NCI-H446 treated with DMSO at 0.1 percent for 48 hours (cell line): ENCODE data around the gene CHD6.

Experiments used
- DNase-seq: peaks from one replicate; lab custom pipeline; 2025; lab: John Stamatoyannopoulos, UW

Gene CHD6

DNA sequence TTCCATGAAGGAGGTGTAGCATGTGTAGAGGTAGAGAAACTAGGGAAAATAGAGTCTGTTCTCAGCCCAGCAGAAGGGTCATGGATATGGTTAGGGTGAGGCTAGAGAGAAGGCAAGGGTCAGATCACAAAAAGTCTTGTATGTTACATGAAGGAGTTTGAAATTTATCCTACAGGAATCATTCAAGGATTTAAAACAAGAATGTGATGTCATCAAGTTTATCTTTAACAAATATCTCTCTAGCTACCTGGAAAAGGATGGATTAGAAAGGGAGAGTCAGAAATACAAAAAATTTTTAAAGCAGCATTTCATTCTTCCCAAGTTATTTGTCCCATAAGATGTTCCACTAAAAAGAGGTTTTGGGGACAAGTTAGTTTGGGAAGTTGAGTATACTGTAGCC is 4.4 kb upstream of the CHD6 start:
- no peak for DNase-seq

DNA sequence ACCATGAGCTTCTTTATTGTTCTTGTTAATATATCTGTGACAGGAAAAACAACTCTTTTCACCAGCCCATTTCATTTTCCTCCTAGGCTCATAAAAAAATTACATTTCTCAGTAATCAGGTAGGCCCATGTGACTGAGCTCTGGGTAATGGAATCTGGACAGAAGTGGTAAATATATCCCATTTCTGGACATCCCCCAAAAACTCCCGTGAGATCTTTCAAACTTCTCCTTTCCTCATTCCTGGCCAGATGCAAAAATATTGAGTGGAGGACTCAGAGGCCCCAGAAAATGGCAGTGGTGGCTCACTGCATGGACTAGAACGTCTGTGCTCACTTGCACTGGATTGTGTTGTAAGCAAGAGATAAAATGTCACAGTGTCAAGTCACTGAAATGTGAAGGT is 3.8 kb upstream of the CHD6 start:
- DNase-seq = no peak

GRCh38 chr20:41621421-41621820 is 3.2 kb upstream of the CHD6 start:
- DNase-seq = no peak

DNA sequence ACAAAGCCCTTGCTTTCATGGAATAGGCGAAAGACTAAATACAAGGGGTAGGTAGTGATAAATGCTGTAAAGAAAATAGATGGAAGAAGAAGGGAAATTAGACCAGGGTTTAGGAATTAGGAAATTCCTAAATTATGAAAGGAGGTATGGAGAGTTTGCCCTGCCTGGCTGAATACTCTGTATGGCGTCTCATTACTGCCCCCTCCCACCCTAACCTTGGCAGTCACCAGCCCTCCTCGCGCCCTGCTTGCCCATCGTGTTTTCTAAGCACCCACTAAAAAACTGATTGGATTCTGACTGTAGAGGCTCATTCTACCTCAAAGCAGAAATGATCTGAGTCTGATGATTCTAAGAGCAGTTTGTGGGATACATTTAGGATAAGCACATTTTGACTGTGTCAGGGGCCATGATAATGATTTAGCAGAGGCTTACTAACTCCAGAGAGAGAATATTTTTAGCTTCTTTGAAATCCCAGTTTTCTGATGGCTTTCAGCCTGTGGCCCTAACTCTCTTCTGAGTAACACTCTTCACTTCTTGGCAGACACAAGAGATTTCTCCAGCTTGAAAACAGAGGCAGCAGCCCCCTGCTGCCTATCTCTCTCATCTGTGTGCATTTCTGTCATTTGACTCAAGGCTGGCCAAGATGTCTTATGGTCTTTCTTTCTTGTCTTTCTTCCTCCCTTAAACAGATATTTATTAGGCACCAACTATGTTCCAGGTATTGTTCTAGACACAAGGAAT is 1.4 kb upstream of the CHD6 start:
- no peak for DNase-seq

- no peak for DNase-seq
These were observed 682 bp upstream of the CHD6 start for GRCh38 chr20:41618807-41619311.

GRCh38 chr20:41617059-41617901 is 897 bp downstream of the CHD6 start:
- no peak for DNase-seq

DNA sequence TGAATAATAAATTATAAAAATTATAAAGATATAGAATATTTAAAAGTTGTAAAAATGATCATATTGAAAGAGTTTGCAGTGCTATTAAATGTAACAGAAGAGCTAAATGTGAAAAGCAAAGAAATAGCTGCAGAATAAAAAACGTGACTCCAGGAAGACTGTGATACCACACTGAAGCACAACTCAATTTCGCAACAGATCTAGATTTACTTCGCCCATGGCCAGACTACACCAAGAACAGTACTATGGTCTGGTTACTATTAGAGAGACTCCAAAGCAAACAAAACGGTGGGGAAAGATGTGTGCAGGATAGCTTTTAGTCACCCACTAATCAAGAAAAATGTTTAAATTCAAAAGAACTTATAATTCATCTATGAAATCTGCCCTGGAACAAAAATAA is 1.9 kb downstream of the CHD6 start:
- no peak for DNase-seq

DNA sequence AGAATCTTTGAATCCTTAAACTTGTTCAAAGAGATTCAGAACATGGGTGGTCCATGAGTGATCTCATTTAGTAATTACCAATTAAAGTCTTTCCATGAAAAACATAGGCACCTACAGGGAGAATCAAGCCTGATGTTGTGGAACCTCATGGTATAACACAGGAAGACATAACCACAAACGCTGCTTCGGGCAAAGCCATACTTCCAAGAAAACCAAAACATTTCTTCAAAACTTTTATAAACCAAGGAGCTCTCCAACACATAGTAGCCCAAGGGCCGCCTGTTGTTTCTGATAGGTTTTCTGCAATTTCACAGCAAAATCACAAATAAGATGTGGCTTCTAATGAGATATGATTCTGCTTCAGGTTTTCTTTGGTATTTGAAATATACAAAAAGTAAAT is 2.5 kb downstream of the CHD6 start:
- no peak for DNase-seq

- no peak for DNase-seq
These were observed 3.1 kb downstream of the CHD6 start for GRCh38 chr20:41615110-41615509.

DNA sequence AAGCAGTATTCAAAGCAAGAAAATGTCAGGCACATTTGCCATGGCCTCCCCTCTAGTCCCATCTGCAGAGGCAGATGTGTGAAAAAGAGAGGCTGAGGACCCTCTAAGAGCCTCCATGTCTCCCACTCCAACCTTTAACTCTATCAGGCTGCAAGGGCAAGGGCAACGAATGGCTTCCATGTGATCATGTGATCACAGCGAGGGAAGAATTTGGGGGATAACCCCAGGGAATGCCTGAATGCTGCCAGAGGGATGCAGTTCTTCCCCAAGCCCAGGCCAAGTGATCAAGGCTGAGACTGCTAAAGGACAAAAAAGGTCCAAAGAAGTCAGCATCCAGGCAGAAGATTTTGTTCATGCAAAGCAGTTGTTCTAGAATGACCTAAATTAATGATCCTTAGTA is 4.9 kb downstream of the CHD6 start:
- no peak for DNase-seq

DNA sequence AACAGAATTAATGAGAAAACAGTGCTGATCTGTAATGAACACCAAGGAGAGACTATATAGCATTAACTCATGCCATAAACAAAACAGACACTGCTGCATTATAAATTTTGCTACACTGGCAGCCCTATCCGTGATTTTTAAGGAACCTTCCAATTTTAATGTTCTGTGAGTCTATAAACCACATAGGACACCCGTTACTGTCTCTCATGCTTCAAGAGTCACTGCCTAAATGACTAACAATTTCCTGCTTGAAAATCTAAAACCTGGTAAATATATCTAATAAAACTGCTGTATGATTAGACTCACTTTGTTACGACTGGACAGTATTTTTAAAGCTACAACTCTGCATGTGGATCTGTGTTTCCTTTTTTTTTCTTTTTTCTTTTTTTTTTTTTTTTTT is 8.7 kb downstream of the CHD6 start:
- no peak for DNase-seq

GRCh38 chr20:41608606-41609005 is 9.6 kb downstream of the CHD6 start:
- no peak for DNase-seq

DNA sequence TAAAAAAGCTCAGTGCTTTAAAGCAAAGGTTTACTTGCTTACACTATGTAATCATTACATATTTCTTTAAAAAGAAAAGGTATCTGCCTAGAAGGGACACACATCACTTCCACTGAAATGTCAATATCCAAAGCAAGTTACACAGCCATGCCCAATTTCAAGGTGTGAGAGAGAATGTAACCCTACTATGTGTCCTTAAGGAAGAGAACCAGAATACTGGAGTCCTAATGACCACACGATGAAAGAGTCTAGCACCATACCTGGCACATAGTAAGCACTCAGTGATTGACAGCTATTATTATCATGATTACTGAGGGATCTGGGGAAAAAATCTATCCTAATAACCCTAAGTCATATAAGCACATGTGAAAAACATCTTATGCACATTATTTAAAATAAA is 10.4 kb downstream of the CHD6 start:
- no peak for DNase-seq

DNA sequence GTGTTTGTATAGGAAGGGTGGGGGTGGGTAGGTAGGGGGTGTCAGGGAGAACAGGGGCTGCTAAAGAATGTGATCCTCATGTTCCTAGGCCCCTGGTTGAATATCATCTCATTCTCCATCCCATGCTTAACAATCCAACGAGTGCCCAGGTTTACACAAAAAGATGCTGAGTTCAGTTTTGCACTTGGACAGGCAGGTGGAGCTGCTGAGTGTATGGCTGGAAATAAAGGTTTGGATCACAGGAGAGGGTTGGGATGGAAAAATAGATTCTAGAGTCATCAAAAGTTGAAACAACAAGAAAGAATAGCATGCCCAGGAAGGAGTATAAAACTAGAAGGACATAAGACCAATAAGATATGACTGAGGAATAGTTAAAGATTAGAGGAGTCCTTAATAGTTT is 14.2 kb downstream of the CHD6 start:
- DNase-seq = no peak

DNA sequence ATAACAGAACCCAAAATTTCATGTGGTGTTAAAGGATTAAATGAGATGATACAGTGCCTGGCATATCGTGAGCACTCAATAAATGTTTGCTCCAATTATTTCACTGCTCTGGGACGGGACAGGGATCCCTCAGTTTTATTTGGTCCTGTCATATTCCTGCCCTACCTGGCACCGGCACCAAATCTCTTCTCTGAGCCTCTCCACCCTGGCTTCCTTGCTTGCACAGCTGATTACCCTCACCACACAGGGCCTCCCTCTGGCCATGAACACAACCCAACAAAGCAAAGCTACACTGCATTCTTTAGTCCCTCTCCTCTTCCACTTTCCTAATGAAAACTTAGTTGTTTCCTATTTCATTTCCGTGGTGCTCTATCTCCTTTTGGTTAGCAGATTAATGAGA is 16.4 kb downstream of the CHD6 start:
- DNase-seq = no peak

DNA sequence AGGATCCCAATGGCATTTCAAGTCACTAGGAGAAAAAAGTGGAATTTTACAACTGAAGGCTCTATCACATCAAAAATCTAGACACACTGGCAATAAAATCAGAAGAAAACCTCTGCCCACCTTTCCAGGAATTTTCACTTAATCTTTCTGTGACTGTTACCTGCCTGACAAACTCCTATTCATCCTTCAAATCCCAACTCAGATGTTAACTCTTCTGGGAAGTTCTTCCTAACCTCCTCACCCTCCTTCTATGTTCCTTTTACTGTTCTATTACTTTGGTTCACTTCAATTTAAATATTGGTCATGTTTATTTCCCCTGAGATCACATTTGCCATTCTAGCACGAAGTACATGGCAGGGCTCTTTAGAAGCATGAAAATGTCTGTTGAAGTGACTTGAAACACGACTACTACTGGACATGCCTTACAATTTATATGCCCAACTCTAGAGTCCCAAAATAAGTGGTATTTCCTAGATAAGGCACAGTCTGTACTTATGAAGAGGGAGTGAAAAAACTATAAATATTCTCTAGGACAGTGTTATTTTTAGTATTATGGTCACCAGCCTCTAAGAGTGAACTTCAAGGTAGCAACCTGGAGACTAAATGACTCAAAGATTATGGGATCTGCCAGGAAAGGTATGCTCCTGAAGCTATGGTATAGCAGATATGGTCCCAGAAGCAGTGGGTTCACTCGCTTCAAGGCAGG is 17.1 kb downstream of the CHD6 start:
- DNase-seq = no peak

- no peak for DNase-seq
These were observed 18.5 kb downstream of the CHD6 start for GRCh38 chr20:41599699-41600104.

GRCh38 chr20:41598719-41599118 is 19.5 kb downstream of the CHD6 start:
- DNase-seq = no peak

DNA sequence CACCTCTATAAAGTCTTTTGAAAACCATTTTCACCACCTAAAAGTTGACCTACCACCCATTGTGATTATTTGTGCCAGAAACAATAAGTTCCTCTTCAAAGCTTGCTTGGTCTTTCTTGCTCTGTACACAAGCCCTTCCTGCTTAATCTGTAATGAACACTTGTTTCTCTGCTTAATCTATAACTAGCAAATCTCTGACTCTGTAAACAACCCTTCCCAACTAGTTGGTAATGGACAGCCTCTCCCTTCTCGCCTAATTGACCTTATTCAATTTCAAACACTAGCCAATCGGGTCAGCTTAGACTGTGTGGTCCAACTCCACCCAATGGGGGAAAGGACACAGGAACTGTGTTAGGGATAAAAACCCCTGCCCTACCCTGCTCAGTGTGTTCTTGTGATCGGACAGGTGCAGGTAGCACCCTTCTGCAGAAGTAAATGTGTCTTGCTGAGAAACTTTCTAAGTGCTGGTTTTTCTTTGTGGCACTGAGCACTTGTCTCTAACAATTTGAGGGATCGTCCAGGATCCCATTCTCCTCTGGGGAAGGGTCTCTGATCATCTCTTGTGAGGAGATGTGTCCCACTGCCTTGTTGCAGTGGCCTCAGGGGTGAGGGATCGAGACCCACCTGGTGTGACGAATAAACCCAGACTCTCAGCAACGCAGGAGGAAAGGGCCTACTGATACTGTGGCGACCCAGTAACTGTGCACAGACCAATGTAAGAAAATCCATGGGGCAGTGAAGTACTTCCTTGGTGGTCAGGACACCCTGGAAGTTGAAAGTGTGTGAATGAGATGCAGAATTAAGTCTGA is 23.5 kb downstream of the CHD6 start:
- no peak for DNase-seq

DNA sequence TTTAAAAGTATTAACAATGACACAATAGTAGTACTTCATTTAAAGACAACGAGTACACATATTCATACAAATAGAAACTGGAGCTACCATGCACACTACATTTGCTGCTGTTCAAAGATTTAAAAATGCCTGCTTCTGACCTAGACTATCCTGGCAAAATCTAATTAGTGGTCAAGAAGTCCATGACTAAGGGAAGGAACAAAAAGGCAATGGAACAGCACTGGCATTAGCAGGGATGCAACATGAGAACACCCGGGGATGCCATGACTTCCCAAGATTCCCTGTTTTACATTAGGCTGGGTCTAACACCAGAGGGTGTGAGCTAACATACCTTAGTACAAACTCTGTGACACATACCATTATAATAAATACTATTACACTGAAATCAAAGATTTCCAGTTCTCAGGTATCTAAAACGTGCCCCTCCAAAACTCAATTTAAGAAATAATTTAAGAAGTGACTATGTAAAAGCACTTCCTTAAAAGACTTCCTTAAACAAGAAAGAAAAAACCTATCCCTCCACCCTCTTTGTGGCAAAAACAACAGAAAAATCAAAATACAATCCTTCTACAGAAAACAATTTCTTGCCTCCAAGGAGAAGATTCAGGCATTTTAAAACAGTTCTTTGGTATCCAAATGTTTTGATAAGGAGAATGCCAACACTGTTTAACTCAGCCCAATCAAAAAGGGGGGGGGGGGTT is 25.5 kb downstream of the CHD6 start:
- DNase-seq = no peak

DNA sequence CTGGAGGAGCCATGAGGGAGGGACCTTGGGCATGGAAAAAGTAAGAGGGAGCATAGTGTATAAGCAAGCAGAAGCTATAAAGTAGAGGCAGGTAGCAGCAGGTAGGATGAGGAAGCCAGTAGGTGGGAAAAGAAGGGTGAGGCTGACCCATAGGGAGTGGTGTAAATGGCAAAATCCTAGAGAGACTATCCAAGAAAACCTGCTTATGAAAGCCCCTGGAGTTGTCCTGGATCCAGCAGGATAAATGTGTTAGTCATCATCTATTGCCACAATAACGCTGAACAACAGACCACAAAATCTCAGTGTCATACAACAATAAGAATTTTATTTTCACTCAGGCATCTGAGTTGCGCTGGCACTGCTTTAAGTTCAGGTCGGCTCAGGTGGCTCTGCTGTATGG is 30.2 kb downstream of the CHD6 start:
- no peak for DNase-seq
